A549 (cell line): ENCODE data around the gene MPPE1.

Experiments used
- CTCF ChIP-seq: fragments of >200 bp; sonication (Bioruptor Twin); formaldehyde crosslinking; IDR thresholded peaks from 3 replicates; pipeline ENCODE4 v1.5.1; 2016
- RAD21 ChIP-seq, 2 experiments: fragments of >200 bp in 1 of 2; sonication (Bioruptor Twin) in 1 of 2; formaldehyde crosslinking in 1 of 2; IDR thresholded peaks in 1 of 2; conservative IDR thresholded peaks in 1 of 2; 2 replicates in 1 of 2; 3 replicates in 1 of 2; pipeline ENCODE4 v1.6.1; 2012 to 2018; ENCODE audit warnings: inconsistent platforms in 1 of 2
- RCOR1 ChIP-seq: fragments of 150-350 bp; IDR thresholded peaks from 2 replicates; pipeline ENCODE4 v1.6.1; 2014; ENCODE audit warnings: antibody characterized with exemption, low read length, low read depth

GRCh38 chr18:11847811-11848210, 60.3 kb downstream of the MPPE1 start:
- TF ChIP-seq CTCF, result no peak
- TF ChIP-seq RAD21 (conservative IDR thresholded peaks at IDR 0.05 in 1 of 2, IDR thresholded peaks at IDR 0.05 in 1 of 2), result no peak
- no peak for TF ChIP-seq RCOR1
